HG03571 (cell line): ENCODE measurements around the gene DHX8.

ENCODE experiments used
- ATAC-seq: cut with Tn5 transposase; IDR thresholded peaks from one replicate; pipeline ENCODE4 v1.9.1; 2021; ENCODE audit not compliant: unreplicated experiment

The DHX8 gene

DNA sequence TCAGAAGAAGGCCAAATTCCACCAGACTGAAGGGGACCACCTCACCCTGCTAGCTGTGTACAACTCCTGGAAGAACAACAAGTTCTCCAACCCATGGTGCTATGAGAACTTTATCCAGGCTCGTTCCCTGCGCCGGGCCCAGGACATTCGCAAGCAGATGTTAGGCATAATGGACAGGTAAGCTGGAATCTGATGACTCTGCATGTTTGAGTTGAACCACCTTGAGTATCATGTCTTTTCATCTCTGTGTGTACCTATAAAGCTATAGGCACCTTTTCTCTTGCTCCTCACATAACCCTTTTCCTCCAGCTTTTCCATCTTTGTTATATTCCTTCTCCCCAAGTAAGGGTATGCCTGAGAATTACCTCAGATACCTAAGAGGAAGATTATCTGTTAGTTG is 37.6 kb downstream of the DHX8 start:
- no peak for ATAC-seq

DNA sequence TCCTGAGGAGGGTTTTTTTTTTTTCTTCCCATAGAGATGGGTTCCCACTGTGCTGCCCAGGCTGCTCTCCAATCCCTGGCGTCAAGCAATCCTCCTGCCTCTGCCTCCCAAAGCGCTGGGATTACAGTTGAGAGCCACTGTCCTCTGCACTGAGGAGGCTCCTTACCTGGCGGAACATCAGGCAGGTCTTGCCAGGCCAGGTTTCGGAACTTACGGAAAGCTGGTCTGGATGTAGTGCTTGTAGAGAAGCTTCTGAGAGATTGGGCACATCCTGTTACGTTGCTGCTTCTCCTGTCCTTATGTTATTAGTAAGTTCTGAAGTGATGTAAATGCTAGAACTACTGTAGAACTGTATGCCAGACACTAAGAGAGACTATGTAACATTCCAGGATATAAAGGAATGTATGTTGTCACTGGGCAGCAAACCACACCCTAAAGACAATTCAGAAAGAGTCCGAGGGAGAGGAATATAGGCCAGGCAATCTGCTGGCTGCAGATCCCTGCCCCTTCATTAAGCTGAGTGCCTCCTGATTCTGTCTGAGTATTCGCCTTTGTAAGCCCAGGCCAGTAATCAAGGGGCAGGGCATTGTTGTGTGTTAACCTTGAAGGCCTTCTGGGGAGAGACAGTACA is 41.3 kb downstream of the DHX8 start:
- no peak for ATAC-seq

DNA sequence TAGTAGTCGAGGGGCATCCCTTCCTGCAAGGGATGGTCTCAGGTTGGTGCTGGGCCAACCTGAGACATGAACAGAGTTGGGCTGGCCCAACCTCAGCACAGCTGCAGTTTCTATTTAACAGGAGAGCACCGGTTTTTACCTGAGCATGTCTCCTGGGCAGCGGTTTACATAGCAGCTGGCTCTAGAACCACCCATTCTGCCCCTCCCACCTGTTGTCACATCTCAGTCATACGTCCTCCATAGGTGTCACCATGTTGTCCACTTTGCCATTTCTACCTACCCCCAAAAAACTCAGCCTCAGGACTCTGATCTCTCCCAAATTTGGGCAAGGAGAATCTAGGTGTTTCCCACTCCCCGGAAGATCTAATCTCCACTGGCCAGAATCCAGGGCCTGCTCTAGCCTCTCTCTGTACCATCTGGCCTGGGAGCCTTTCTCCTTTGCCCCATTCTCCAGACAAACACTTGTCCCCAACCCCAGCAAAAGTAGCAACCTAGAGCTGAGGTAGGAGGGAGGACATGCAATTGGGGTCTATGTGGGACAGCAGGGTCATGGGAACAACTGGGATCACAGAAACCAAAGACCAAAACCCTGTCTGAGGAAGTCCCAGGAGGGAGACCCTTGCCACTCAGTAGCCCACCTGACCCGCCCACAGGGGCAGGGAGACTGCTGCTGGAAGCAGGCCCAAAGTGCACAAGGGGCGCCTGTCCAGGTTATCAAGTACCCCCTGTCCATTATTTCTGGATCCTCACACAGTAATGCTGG is 43.3 kb downstream of the DHX8 start:
- ATAC-seq, result no peak

DNA sequence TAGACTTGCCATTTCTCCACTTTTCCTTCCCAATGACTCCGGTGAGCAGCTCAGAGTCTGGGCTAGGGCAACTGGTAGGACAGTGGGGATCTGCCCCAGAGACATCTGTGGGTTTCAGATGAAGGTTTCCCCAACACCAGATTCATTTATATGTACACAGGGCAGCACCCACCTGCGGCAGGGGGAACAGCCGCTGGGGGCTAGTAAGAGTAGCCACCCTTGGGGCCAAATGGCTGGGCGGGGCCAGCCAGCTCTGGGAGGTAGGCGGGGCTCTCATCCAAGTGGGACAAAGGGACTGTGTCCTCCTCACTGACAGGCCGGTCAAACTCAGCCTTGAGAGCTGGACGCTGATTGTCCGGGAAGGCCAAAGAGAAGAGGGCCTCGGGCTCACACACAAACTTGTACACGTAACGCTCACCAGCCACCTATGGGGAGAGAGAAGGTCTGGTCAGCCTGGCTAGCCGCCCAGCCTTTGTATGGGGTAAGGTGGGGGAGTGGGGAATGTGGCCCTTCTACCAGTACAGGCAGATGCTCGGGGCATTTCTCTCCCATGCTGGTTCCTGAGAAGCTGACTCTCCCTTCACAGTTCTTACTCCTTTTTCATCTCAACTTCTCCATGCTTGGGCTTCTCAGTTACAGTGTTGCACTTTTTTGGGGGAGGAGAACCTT is 44.7 kb downstream of the DHX8 start:
- ATAC-seq, result no peak

DNA sequence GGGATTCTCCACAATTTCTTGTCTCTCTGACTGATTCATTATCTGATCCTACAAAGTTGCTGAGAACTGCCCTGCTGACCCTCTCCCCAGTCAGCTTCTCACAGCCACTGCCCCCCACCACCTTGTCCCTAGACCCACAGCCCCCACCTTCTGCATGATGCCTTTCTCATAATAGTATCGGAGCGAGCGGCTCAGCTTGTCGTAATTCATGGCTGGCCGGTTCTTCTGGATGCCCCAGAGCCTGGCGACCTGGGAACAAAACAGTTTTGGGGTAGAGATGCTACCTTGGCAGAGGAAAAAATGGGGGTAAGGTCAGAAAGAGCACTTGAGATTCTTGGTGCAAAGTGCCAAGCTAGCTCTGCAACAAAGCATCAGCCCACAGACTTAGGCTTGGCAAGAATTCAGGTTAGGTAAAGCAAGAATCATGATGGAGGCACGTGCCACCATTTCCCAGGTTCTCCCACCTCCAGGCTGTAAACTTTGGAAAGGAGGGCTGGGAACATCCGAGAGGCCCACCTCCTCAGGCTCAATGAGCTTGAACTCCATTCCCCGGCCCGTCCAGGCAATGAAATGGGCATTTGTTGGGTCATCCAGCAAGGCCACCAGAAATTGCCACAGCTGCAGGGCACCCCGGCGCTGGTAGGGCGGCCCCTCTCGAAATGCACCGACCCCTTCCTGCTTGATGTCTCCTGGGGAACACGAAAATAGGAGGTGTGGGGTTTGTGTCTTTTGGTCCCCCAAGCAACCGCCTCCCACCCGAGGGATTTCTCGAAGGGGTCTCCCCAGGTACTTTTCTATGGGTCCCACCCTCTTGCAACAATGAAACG is 45.4 kb downstream of the DHX8 start:
- ATAC-seq, result no peak

DNA sequence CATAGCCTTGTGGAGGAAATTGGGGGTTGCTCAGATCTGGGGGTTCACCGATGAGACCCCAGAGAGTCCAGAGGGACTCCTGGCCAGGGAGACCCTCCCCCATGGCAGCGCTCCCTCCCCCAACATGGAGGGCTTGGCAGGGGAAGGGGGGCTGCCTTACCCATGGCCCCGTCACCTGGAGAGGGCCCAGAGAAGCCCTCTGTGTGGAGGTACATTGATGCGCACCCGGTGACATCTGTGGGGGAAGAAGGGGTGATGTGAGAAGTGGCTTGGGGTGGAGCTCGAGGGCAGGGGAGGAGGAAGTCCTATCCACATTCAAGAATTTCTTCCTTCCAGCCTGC is 46.1 kb downstream of the DHX8 start:
- ATAC-seq, result no peak

DNA sequence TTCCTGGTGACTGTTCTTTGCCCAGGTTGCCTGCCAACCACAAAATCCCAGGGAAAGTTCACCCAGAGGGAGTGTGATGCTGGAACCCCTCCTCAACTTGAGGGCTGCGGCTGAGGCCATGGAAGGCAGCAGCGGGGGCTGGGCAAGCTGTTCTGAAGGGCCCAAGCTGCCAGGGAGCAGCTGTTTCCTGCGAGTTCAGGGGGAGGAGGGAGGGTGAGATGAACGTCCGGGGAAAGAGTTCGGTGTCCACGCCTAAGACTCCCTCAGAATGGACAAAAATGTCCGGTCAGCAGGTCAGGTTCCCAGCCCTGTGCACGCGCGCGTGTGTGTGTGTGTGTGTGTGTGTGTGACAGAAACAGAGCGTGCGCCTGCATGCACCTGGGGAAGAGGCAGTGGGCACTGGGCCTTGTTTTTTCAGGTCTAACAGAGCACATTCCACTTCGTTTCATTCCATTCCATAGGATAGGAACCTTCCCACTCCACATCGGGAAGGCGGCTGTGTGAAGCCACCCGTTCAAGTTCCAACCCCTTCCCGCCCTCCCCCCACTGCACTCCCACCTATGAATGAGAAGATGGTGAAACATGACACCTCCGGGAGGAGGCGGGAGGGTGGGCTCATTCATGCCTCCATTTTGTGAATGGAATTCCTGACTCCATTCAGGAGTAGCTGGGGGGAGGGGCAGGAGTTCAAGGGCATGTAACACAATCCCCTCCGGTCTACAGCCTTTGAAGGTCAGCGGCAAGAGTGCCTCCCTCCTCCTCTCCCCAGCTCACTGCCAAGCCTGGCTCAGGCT is 46.7 kb downstream of the DHX8 start:
- ATAC-seq, result no peak

DNA sequence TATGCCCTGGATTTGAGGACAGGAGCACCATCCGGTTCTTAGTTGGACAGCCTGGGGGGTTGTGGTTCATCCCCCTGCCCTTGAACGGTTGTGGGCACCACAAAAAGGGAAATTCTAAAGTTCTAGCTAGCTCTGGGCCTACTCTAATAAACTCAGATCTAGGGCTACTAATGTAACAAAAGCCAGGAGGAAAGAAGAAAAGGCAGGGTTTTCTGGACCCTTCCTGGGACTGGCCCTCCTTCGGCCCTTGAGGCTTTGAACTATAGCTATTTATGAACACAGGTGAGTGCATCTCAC is 47.3 kb downstream of the DHX8 start:
- no peak for ATAC-seq

DNA sequence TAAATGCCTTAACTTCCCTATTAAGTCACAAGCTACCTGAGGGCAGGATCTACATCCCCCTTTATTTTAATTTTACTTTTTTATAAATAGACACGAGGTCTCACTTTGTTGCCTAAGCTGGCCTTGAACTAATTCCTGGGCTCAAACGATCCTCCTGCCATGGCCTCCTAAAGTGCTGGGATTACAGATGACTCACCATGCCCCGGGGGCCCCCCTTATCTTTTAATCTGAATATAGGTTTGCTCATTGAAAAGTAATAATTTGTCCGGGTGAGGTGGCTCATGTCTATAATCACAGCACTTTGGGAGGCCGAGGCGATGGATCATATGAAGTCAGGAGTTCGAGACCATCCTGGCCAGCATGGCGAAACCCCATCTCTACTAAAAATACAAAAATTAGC is 48.2 kb downstream of the DHX8 start:
- no peak for ATAC-seq

DNA sequence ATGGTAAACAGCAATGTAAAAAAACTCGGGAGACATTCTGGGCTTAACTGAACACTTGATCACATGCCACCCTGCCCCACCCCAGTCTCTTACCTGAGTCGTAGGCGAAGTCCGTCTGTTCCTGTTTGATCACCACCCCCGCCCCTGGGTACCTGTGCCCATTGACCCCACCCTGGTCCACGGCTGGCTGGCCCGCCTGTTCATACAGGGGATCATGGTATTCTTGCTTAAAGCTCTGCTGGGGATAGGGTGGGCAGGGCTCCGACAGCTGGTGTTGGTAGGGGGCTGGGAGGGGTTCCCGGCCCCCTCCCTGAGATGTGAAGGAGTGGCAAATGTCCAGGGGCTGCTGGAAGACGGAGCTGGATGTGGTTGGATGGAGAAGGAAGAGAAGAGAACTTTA is 48.8 kb downstream of the DHX8 start:
- ATAC-seq, result no peak

DNA sequence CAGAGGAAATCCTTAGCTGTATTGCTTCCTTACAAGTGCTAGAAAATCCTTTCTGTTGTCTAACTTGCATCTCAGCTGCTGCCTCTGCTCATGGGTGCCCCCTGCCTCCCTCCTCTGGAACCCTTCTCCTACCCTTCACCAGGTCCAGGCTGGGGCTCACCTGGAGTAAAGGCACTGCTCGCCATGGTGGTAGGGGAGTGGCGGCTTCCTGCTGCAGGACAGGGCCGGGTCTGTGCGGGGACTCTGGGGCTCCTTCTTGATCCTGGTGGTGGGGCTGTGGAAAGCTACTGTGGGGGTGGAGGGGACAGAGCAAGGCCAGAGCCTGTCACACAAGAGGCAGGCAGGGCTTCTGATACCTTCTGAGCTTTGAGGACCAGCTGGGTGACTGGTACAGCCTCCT is 49.9 kb downstream of the DHX8 start:
- no peak for ATAC-seq

DNA sequence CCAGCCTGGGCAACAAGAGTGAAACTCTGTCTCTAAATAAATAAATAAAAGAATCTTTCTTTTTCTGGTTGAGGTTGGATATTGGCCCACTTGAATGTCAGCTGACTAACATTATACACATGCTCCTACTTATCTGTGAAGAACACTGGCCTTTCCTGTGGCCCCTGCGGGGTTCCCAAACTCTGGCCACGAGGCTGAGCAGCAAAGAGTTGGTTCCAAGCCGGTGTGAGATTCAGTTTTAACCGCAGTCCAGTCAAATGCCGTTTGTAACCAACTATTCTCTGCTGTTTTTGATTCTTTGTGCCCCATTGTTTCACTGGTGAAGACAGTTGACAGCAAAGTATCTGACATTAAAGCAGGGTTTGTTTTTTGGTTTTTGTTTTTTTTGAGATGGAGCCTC is 51.1 kb downstream of the DHX8 start:
- ATAC-seq, result no peak

DNA sequence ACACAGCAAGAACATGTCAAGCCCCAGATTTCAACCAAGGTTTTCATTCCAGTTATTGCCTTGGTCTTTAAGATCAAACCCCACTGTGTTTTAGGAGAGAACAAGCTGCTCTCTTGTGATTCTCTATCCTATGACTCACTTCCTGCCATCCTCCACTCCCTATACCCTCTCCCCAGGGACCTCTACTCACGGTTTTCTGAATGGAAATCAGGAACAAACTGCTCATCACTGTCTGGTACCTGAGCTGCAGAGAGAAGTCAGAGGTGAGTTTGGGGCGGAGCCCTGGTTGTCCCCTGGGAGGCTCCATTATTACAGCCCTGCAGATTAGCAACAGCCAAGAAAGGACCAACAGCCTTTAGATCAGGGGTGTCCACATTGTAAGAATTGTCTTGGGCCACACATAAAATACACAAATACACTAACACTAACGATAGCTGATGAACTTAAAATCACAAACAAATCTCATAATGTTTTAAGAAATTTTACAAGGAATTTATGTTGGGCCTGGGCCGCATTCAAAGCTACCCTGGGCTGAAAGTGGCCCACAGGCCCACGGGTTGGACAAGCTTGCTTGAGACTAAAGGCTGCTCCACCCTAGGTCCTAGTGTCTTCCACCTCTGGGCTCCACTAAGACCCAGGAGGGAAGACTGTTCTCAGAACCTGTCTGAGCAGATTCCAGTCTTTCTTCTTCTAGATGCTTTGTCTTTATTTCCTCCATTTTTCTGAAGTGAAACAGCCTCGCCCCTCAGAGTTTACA is 52.6 kb downstream of the DHX8 start:
- ATAC-seq, result no peak

DNA sequence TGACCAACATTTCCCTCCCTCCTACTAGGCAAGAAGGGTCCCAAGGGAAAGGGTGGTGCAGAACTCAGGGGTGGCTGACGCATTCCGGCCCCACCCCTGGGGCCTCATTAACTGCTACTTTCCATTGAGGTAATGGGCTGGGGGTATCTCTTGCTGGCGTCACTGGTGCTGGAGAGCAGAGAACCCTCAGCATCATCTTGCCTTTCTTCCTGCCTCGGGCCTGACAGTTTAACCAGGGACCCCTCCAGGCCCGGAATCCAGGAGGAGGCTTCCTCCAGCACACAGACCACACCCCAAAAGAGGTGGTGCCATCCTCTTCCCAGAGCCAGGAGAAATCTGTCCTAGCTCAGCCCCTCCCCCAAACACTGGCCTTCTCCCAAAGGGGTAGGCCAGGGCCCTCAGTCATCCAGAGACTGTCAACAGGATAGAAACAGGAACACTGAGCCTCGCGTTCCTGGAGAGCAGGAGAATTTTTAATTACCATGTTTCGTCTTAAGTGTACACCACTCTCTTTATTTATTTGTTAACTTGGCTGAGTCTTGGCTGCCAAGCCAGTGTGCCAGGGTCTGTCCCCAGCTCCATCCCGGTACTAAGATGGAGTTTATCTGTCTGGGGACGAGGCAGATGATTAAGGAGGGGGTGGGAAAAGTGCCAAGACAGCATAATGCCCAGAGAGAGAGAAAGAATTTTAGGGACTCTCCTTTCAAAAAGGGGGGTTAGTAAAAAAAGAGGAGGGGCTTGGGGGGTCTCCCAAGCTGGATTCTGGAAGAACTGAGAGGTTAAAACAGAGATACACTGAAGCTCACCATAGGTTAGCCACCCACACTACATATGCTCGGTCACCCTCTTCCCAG is 57.3 kb downstream of the DHX8 start:
- no peak for ATAC-seq

DNA sequence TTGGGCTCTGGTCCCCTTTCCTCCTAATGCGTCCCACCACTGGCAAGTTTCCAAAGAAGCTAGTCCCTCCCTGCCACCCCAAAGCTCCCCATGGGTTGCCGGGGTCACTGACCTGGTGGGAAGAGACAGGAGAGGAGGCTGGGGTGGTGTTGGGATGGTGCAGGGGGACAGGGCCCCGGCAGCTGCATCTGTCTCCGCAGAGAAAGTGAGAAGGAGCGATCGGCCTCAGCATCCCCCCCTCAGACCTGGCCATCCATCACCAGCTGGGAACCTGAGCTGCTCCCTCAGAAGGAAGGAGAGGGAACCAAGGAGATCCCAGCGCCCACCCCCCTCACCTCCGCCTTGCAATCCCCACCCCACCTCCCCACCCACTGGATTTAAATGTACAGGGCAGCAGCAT is 59.1 kb downstream of the DHX8 start:
- ATAC-seq, result no peak

DNA sequence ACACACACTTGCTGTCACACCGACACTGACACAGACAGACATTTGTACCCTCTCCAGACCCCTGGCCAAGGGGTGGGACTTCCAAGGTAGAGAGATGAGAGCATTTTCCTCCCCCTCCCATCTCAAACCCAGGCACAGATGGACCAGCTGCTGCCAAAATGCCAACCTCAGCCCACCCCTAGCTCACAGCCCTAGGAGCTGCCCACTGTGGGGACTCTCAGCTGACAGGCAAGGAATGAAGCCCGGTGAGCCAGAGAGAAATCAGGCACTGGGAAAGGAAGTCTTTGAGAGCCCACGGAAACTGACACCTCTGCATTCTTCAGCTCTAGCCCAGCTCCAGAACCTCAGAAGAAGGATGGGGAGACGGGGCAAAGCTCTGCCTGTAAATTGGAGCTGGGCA is 59.5 kb downstream of the DHX8 start:
- no peak for ATAC-seq

DNA sequence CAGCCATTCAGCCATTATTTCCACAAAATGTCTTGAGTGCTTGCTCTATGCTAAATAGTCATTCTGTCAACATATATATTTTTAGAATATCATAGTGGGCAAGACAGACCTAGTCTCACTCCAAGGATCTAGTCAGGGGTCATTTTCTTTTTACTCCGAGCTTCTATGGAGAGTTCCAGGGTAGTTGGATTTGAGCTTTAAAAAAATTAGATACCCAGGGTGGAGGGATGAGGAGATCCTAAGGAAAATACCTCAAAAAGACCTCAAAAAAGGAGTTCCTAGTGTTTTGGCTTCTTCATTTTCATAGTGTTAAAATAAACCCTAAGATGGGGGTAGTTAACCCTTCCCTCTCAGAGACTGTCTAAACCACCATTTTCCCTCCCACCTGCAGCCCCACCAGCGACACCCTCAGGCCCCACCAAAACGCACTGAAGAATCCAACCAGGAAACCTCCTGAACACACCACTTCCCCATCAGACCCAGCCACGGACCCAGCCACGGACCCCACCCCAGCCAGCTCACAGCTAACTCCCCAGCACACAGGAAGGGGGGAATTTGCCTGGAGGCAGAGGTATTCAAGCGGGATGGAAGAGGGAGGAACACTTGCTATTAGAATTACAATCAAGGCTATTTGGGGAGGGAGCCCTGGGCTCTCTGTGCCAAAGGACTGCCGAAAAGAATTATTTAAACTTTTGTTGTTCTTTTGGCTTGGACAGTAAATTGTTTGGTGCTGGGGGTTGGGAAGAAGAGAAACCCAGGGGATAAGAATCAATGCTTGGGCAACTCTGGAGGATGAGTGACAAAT is 60.2 kb downstream of the DHX8 start:
- no peak for ATAC-seq

DNA sequence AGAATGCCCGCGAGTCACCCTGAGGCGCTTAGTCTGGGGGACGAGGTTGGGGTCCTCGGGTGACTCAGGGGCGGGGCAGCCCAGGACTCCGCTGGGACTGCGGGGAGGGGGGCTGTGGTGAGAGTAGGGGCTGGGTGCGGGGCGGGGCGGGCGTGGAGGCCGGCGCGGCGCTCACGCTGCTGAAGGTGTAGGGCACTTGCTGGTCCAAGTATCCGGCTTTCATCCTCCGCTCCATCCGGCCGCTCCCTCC is 61.5 kb downstream of the DHX8 start:
- no peak for ATAC-seq
